Measurements from ENCODE around the gene SMYD3. TPM values are rescaled to one million over a fixed set of nuclear protein-coding genes. Genes with fewer than 3 reads are reported as not detected.

SMYD3 gene
- total and polyA plus RNA-seq, 2 donors (not counting 3 experiments of a cell fraction or from before 2014, with no cell fraction given): 16.0 to 32.1 TPM

DNA sequence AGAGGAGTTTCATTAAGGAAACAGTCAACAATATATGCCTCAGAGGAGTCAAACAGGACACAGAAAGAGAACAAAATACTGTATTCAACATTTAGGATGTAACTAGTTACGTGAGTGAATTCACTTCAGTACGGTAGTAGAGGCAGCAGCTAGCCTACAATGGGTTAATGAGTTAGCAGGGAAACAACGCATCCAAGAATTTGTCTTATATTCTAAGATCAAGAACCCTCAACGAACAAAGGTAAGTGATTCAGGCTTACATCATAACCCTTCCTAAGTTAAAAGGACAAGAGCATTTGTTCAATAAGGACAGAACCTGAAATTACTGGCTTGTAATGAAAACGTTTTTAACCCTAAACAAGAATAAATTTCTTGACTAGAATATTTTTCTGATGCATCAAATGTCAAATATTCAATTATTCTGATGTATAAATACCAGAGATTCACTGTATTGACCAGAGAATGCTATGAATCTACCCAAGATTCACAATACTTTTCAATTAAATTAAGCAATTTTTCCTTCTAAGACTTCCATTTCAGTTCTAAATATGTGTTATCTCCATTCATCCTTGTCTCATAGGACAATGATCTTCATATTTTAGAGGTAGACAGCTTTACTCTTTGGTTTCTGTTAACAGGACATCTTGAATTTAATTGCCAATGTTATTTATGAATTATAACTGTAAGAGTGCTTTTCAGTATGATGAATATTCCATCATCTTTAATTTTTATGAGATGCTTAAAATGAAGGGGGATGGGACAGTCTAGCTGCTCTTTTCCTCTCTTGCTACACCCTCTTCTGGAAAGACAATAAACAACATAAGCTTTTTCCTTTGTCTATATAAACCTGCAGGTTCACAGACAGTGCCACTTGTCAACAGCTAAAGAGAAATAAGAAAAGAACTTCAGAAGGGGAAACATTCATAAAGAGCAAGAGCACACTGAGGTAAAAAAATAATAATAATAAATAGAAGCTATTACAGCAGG is 209.5 kb downstream of the SMYD3 start:
- Histone ChIP-seq H3K36me3 (ENCODE audit: control insufficient read depth in 2 of 2, extremely low read depth in 1 of 2, insufficient read depth in 2 of 2, low read length in 2 of 2) (no peaks in the 10 kb centered on the region), H3K79me2 (ENCODE audit: control insufficient read depth, insufficient read depth, low read length) (no peaks in the 10 kb centered on the region), H3K4me1 (ENCODE audit: control insufficient read depth, extremely low read depth, insufficient read depth, low read length) (peaks cover 43% of the 10 kb centered on the region), H2AFZ (ENCODE audit: low read depth, low read length) (peak overlapping the region; percentile 50), H3K4me2 (ENCODE audit: insufficient read depth, low read length) (peak overlapping the region; percentile 49), H3K4me3 (replicated peaks in 1 of 3; ENCODE audit: insufficient read depth in 1 of 3, low read depth in 1 of 3, low read length in 3 of 3) (no peak overlapping the region), H4K20me1 (replicated peaks; ENCODE audit: control insufficient read depth, extremely low read depth, insufficient read depth, low read length) (no peaks in the 10 kb centered on the region), H3K27me3 (ENCODE audit: control insufficient read depth in 2 of 2, insufficient read depth in 2 of 2, low read length in 2 of 2) (no peaks in the 10 kb centered on the region), H3K9me3 (replicated peaks; ENCODE audit: control insufficient read depth, insufficient read depth, low read length) (no peaks in the 10 kb centered on the region), H3K9me1 (replicated peaks; ENCODE audit: control insufficient read depth, extremely low read depth, insufficient read depth, low read length) (no peaks in the 10 kb centered on the region), H3K9ac (replicated peaks; ENCODE audit: extremely low read depth, insufficient read depth, low read length) (peak overlapping the region; percentile 23), H3K27ac (ENCODE audit: insufficient read depth, low read depth, low read length) (peak overlapping the region; percentile 78)
- FAIRE-seq: no peak
- CTCF ChIA-PET: interaction anchor here (0.6 to 1.4 kb wide), 12 partner anchors 8 to 287 kb away, joined by 3 to 7 read pairs (median 3); no protein-coding TSS in a partner anchor
- no peak for DNase-seq (ENCODE audit: low read depth, low spot score)
- no TSS peak for BruUV-seq (replicated peaks)
- intact Hi-C loops (cut with micrococcal nuclease): loop anchor here (5.0 kb wide), 3 partner anchors 155 to 1145 kb away; partner anchors contain the start of gene KIF26B
- dilution Hi-C loops (cut with MboI; ENCODE audit: extremely low pct_ligation_motif_present, low sequenced_read_pairs): no loop called here
- POLR2A ChIA-PET: no interaction called here
- TF ChIP-seq MYC (IDR thresholded peaks at IDR 0.05; ENCODE audit: low read depth, low read length): no peak
- TF ChIP-seq POLR2A (IDR thresholded peaks at IDR 0.05; ENCODE audit: low read depth, low read length): no peak
- no peak for TF ChIP-seq GATA2 (IDR thresholded peaks at IDR 0.05; ENCODE audit: insufficient read depth, insufficient read length, low read depth, low read length)
- no peak for TF ChIP-seq FOS (IDR thresholded peaks at IDR 0.05; ENCODE audit: borderline replicate concordance, insufficient read depth, low read length)
- no peak for TF ChIP-seq JUN (IDR thresholded peaks at IDR 0.05; ENCODE audit: borderline replicate concordance, insufficient read depth, insufficient read length, low read depth)
- no peak for TF ChIP-seq EZH2 (IDR thresholded peaks at IDR 0.05; ENCODE audit: borderline replicate concordance, low read depth, low read length, severe bottlenecking)
- TF ChIP-seq POLR2AphosphoS5 (IDR thresholded peaks at IDR 0.05; ENCODE audit: insufficient read depth, low read depth, low read length): no peak
- TF ChIP-seq, protein P1, sequence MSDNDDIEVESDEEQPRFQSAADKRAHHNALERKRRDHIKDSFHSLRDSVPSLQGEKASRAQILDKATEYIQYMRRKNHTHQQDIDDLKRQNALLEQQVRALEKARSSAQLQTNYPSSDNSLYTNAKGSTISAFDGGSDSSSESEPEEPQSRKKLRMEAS (IDR thresholded peaks at IDR 0.05; ENCODE audit: insufficient read depth, insufficient read length): no peak
- TF ChIP-seq, protein P2, sequence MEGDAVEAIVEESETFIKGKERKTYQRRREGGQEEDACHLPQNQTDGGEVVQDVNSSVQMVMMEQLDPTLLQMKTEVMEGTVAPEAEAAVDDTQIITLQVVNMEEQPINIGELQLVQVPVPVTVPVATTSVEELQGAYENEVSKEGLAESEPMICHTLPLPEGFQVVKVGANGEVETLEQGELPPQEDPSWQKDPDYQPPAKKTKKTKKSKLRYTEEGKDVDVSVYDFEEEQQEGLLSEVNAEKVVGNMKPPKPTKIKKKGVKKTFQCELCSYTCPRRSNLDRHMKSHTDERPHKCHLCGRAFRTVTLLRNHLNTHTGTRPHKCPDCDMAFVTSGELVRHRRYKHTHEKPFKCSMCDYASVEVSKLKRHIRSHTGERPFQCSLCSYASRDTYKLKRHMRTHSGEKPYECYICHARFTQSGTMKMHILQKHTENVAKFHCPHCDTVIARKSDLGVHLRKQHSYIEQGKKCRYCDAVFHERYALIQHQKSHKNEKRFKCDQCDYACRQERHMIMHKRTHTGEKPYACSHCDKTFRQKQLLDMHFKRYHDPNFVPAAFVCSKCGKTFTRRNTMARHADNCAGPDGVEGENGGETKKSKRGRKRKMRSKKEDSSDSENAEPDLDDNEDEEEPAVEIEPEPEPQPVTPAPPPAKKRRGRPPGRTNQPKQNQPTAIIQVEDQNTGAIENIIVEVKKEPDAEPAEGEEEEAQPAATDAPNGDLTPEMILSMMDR (IDR thresholded peaks at IDR 0.05; ENCODE audit: extremely low read depth in 1 of 2, insufficient read depth in 1 of 2, low read depth in 1 of 2, low read length in 2 of 2): no peak
